Erythroblast (primary cell): ENCODE results near the gene LRP1B.

ENCODE experiments used
- GATA1 ChIP-seq: IDR thresholded peaks from 2 replicates; pipeline ENCODE4 v1.6.1; 2011; ENCODE audit warnings: low read depth, mild to moderate bottlenecking, control low read depth, low read length, moderate library complexity
- POLR2A ChIP-seq: IDR thresholded peaks from 2 replicates; pipeline ENCODE4 v1.6.1; 2011; ENCODE audit warnings: mild to moderate bottlenecking, low read length

DNA sequence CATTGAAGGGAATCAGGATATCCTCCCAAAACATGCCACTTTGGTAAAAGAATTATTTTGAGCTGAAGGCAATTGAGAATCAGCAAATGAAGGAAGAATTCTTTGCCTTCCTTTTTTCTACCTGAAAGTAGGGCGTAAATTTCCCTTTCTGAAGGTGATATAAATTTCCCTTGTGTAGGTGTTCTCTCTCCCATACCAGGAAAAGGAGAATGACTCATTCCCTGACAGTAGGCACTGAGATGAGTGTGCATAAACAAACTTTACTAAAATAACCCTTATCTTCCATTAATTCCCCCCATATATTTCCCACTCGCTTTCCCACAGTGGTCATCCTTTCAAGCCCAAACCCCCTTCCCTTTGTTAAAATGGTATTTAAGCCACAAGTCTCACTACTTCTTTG lies 1339.0 kb downstream of the LRP1B start:
- TF ChIP-seq POLR2A (no peak), GATA1 (no peak)
